Mesenchymal stem cell (in vitro differentiated cells and primary cell): ENCODE results near the gene PYGB.
A peak's percentile ranks its signal among the peaks of the same experiment; 100 is the strongest.
"Not testable (repeated sequence)": the region's sequence is repeated elsewhere in the genome, so short reads cannot be mapped to it uniquely, and the experiment has no call there.

Experiments
- DNase-seq: peaks from one replicate; pipeline ENCODE4 v3.0.0-alpha.2; 2013
- H2AFZ ChIP-seq: one replicate; pipeline ENCODE4 v1.6.1; 2013; ENCODE audit warnings: low read depth, mild to moderate bottlenecking, control low read depth, inconsistent platforms, low read length, moderate library complexity
- H2AK5ac ChIP-seq: 2 replicates; pipeline ENCODE4 v1.6.1; 2013; ENCODE audit warnings: low read length, moderate library complexity, mild to moderate bottlenecking, inconsistent platforms; ENCODE audit not compliant: severe bottlenecking
- H2BK120ac ChIP-seq: one replicate; pipeline ENCODE4 v1.6.1; 2013; ENCODE audit warnings: low read depth, mild to moderate bottlenecking, inconsistent platforms, low read length, moderate library complexity
- H2BK12ac ChIP-seq, 2 experiments: one replicate each; pipeline ENCODE4 v1.6.1; 2013; ENCODE audit warnings: inconsistent platforms in 2 of 2, low read length in 2 of 2, mild to moderate bottlenecking in 2 of 2, moderate library complexity in 2 of 2, control low read depth in 1 of 2
- H2BK15ac ChIP-seq: one replicate; pipeline ENCODE4 v1.6.1; 2013; ENCODE audit warnings: mild to moderate bottlenecking, low read depth, inconsistent platforms; ENCODE audit not compliant: poor library complexity, severe bottlenecking
- H2BK5ac ChIP-seq: 2 replicates; pipeline ENCODE4 v1.6.1; 2013; ENCODE audit warnings: low read depth, mild to moderate bottlenecking, low read length, control low read depth, inconsistent platforms; ENCODE audit not compliant: poor library complexity, severe bottlenecking
- H3K14ac ChIP-seq, 2 experiments: one replicate each; pipeline ENCODE4 v1.6.1; 2013; ENCODE audit warnings: inconsistent platforms in 2 of 2, low read length in 2 of 2, control low read depth in 1 of 2, mild to moderate bottlenecking in 1 of 2, moderate library complexity in 1 of 2
- H3K18ac ChIP-seq, 2 experiments: one replicate each; pipeline ENCODE4 v1.6.1; 2013; ENCODE audit warnings: inconsistent platforms in 2 of 2, low read length in 2 of 2, control low read depth in 1 of 2, low read depth in 1 of 2, mild to moderate bottlenecking in 1 of 2
- H3K23ac ChIP-seq, 2 experiments: one replicate each; pipeline ENCODE4 v1.6.1; 2013; ENCODE audit warnings: inconsistent platforms in 2 of 2, low read length in 2 of 2, mild to moderate bottlenecking in 2 of 2, moderate library complexity in 2 of 2, control low read depth in 1 of 2
- H3K27ac ChIP-seq: 2 replicates; pipeline ENCODE4 v1.5.1; 2013; ENCODE audit warnings: mild to moderate bottlenecking, moderate library complexity, low read length, control low read depth, inconsistent platforms; ENCODE audit not compliant: poor library complexity, severe bottlenecking
- H3K27me3 ChIP-seq, 2 experiments: 2 replicates each; pipeline versions ENCODE4 v1.6.1 to v1.7.0; 2013; ENCODE audit warnings: low read length in 2 of 2, mild to moderate bottlenecking in 2 of 2, moderate library complexity in 2 of 2, control low read depth in 1 of 2, inconsistent platforms in 1 of 2; ENCODE audit not compliant: control insufficient read depth in 1 of 2, insufficient read depth in 1 of 2
- H3K36me3 ChIP-seq, 2 experiments: 2 replicates each; pipeline versions ENCODE4 v1.6.1 to v1.7.0; 2013; ENCODE audit warnings: low read length in 2 of 2, control low read depth in 1 of 2, inconsistent platforms in 1 of 2, low read depth in 1 of 2, mild to moderate bottlenecking in 1 of 2; ENCODE audit not compliant: insufficient read depth in 2 of 2, control insufficient read depth in 1 of 2
- H3K4ac ChIP-seq, 2 experiments: one replicate each; pipeline ENCODE4 v1.6.1; 2013; ENCODE audit warnings: inconsistent platforms in 2 of 2, low read length in 2 of 2, mild to moderate bottlenecking in 2 of 2, moderate library complexity in 2 of 2, control low read depth in 1 of 2, low read depth in 1 of 2
- H3K4me1 ChIP-seq: 2 replicates; pipeline ENCODE4 v1.6.1; 2013; ENCODE audit warnings: low read depth, low read length, control low read depth; ENCODE audit not compliant: control insufficient read depth, insufficient read depth
- H3K4me2 ChIP-seq: 2 replicates; pipeline ENCODE4 v1.6.1; 2013; ENCODE audit warnings: low read length, mild to moderate bottlenecking, inconsistent platforms; ENCODE audit not compliant: poor library complexity, severe bottlenecking
- H3K4me3 ChIP-seq, 2 experiments: 2 replicates each; pipeline versions ENCODE4 v1.5.1 to v1.7.0; 2013; ENCODE audit warnings: low read length in 2 of 2, mild to moderate bottlenecking in 2 of 2, control low read depth in 1 of 2, low read depth in 1 of 2; ENCODE audit not compliant: insufficient read depth in 1 of 2
- H3K79me1 ChIP-seq: replicated peaks from 2 replicates; pipeline ENCODE4 v1.6.1; 2013; ENCODE audit warnings: mild to moderate bottlenecking, control low read depth, low read length, inconsistent platforms; ENCODE audit not compliant: poor library complexity, severe bottlenecking
- H3K9ac ChIP-seq: 2 replicates; pipeline ENCODE4 v1.7.0; 2013; ENCODE audit warnings: mild to moderate bottlenecking, low read length, moderate library complexity
- H3K9me3 ChIP-seq: 2 replicates; pipeline ENCODE4 v1.7.0; 2013; ENCODE audit warnings: mild to moderate bottlenecking, low read length; ENCODE audit not compliant: control insufficient read depth
- H4K8ac ChIP-seq: one replicate; pipeline ENCODE4 v1.6.1; 2013; ENCODE audit warnings: inconsistent platforms, mild to moderate bottlenecking, low read length, moderate library complexity
- H4K91ac ChIP-seq: one replicate; pipeline ENCODE4 v1.6.1; 2013; ENCODE audit warnings: mild to moderate bottlenecking, low read length, inconsistent platforms
- WGBS: methylation state at CpG from one replicate; pipeline ENCODE4 v1.1.7; 2013; ENCODE audit warnings: mixed read lengths; 5-methylcytosine and 5-hydroxymethylcytosine counted together

PYGB gene

GRCh38 chr20:25258828-25259227, 10.9 kb downstream of the PYGB start:
- Histone ChIP-seq H2AFZ (no peak overlapping the region), H3K4me3 (no peak overlapping the region), H2BK12ac (no peak overlapping the region), H2BK15ac (no peak overlapping the region), H3K79me1 (no peaks in the 10 kb centered on the region), H2AK5ac (no peak overlapping the region), H2BK120ac (no peak overlapping the region), H3K4me1 (peaks cover 28% of the 10 kb centered on the region), H4K91ac (no peak overlapping the region), H3K14ac (no peak overlapping the region), H3K27me3 (no peaks in the 10 kb centered on the region), H3K9me3 (no peaks in the 10 kb centered on the region), H2BK5ac (no peak overlapping the region), H3K9ac (no peak overlapping the region), H3K36me3 (peaks cover 34 to 41% of the 10 kb centered on the region in 2 experiments), H4K8ac (no peak overlapping the region), H3K4me2 (no peak overlapping the region), H3K23ac (no peak overlapping the region), H3K18ac (no peak overlapping the region), H3K4ac (no peak overlapping the region), H3K27ac (peak overlapping the region; percentile 37)
- 88% methylated on average over 4 of the region's 4 CpGs for whole genome bisulfite sequencing
- no peak for DNase-seq

- H3K23ac ChIP-seq, result no peak overlapping the region
- no peak overlapping the region for H2BK120ac ChIP-seq
- peaks cover 34 to 41% of the 10 kb centered on the region in 2 experiments for H3K36me3 ChIP-seq
- H3K79me1 ChIP-seq, result no peaks in the 10 kb centered on the region
- DNase-seq, result no peak
- H3K4me2 ChIP-seq, result no peak overlapping the region
- no peaks in the 10 kb centered on the region for H3K9me3 ChIP-seq
- no peak overlapping the region for H3K27ac ChIP-seq
- no peak overlapping the region for H3K14ac ChIP-seq
- H3K4ac ChIP-seq, result no peak overlapping the region
- H3K4me3 ChIP-seq, result no peak overlapping the region
- H2BK12ac ChIP-seq, result no peak overlapping the region
- no peaks in the 10 kb centered on the region for H3K27me3 ChIP-seq
- no peak overlapping the region for H2BK5ac ChIP-seq
- WGBS, result 94% methylated on average over 11 of the region's 12 CpGs
- H3K4me1 ChIP-seq, result peaks cover 28% of the 10 kb centered on the region
- H3K18ac ChIP-seq, result no peak overlapping the region
- no peak overlapping the region for H2AFZ ChIP-seq
- no peak overlapping the region for H4K8ac ChIP-seq
- H4K91ac ChIP-seq, result no peak overlapping the region
- no peak overlapping the region for H3K9ac ChIP-seq
- no peak overlapping the region for H2BK15ac ChIP-seq
- H2AK5ac ChIP-seq, result no peak overlapping the region
These were observed 11.5 kb downstream of the PYGB start for GRCh38 chr20:25259358-25259757.

GRCh38 chr20:25259788-25260254, 11.9 kb downstream of the PYGB start:
- Histone ChIP-seq H2BK12ac (no peak overlapping the region), H3K9me3 (no peaks in the 10 kb centered on the region), H3K9ac (no peak overlapping the region), H4K91ac (no peak overlapping the region), H3K23ac (no peak overlapping the region), H3K4me2 (no peak overlapping the region), H2AFZ (no peak overlapping the region), H3K79me1 (no peaks in the 10 kb centered on the region), H2BK120ac (no peak overlapping the region), H2BK15ac (no peak overlapping the region), H3K36me3 (peaks cover 34 to 41% of the 10 kb centered on the region in 2 experiments), H3K4me3 (no peak overlapping the region), H3K4me1 (peaks cover 28% of the 10 kb centered on the region), H2AK5ac (no peak overlapping the region), H2BK5ac (no peak overlapping the region), H3K14ac (no peak overlapping the region), H3K4ac (no peak overlapping the region), H3K18ac (no peak overlapping the region), H4K8ac (no peak overlapping the region), H3K27me3 (no peaks in the 10 kb centered on the region), H3K27ac (no peak overlapping the region)
- 97% methylated on average over 9 of the region's 9 CpGs for WGBS
- no peak for DNase-seq

- not testable (repeated sequence) for H2BK15ac ChIP-seq, H3K9ac ChIP-seq
- 89% methylated on average over 13 of the region's 16 CpGs for WGBS
These were observed 13.0 kb downstream of the PYGB start for GRCh38 chr20:25260770-25261437.

More at GRCh38 chr20:25260770-25261437, 13.0 kb downstream of the PYGB start:
- not testable (repeated sequence) for H4K8ac ChIP-seq, H3K14ac ChIP-seq, H2BK5ac ChIP-seq, H2BK12ac ChIP-seq, H3K23ac ChIP-seq, H2AFZ ChIP-seq, H3K27ac ChIP-seq, H3K27me3 ChIP-seq, DNase-seq, H2BK120ac ChIP-seq, H3K4ac ChIP-seq, H3K18ac ChIP-seq, H3K9me3 ChIP-seq, H3K4me2 ChIP-seq, H4K91ac ChIP-seq, H3K4me3 ChIP-seq, H2AK5ac ChIP-seq, H3K79me1 ChIP-seq
- Histone ChIP-seq H3K4me1 (peaks cover 21% of the 10 kb centered on the region), H3K36me3 (peaks cover 30 to 35% of the 10 kb centered on the region in 2 experiments)
